Neural cell (in vitro differentiated cells): ENCODE data around the gene ADARB2.

ENCODE experiments used
- EP300 ChIP-seq: fragments of 450-650 bp; conservative IDR thresholded peaks from 2 replicates; pipeline ENCODE4 v1.6.1; 2014; ENCODE audit warnings: antibody characterized with exemption, mild to moderate bottlenecking, moderate library complexity; ENCODE audit not compliant: poor library complexity, severe bottlenecking
- EZH2 ChIP-seq: fragments of 200-600, 300-800 bp; shearing (Covaris generic), sonication (generic); IDR thresholded peaks from 2 replicates; pipeline ENCODE4 v1.6.1; 2014; ENCODE audit warnings: antibody characterized with exemption, low read length, borderline replicate concordance, mild to moderate bottlenecking; ENCODE audit not compliant: insufficient read depth, poor library complexity, severe bottlenecking
- MXI1 ChIP-seq: fragments of 450-650 bp; conservative IDR thresholded peaks from 2 replicates; pipeline ENCODE4 v1.6.1; 2014; ENCODE audit warnings: antibody characterized with exemption, mild to moderate bottlenecking; ENCODE audit not compliant: poor library complexity, severe bottlenecking
- POLR2AphosphoS5 ChIP-seq: IDR thresholded peaks from 2 replicates; pipeline ENCODE4 v1.6.1; 2012
- RAD21 ChIP-seq: fragments of 450-650 bp; conservative IDR thresholded peaks from 2 replicates; pipeline ENCODE4 v1.6.1; 2014; ENCODE audit warnings: antibody characterized with exemption, mild to moderate bottlenecking, moderate library complexity
- SMC3 ChIP-seq: fragments of 450-650 bp; conservative IDR thresholded peaks from 2 replicates; pipeline ENCODE4 v1.6.1; 2014; ENCODE audit warnings: antibody characterized with exemption, mild to moderate bottlenecking, moderate library complexity; ENCODE audit not compliant: poor library complexity
- TAF1 ChIP-seq: IDR thresholded peaks from 2 replicates; pipeline ENCODE4 v1.6.1; 2012; ENCODE audit warnings: low read depth
- TF ChIP-seq, protein P1 (sequence below): fragments of 450-650 bp; IDR thresholded peaks from 2 replicates; pipeline ENCODE4 v1.5.1; 2014; ENCODE audit warnings: antibody characterized with exemption, mild to moderate bottlenecking, moderate library complexity; ENCODE audit not compliant: poor library complexity, severe bottlenecking
- TF ChIP-seq, protein P2 (sequence below): IDR thresholded peaks from 2 replicates; pipeline ENCODE4 v1.6.1; 2012; ENCODE audit warnings: borderline replicate concordance

GRCh38 chr10:1641402-1641801, 95.9 kb downstream of the ADARB2 start:
- TF ChIP-seq, protein P1, sequence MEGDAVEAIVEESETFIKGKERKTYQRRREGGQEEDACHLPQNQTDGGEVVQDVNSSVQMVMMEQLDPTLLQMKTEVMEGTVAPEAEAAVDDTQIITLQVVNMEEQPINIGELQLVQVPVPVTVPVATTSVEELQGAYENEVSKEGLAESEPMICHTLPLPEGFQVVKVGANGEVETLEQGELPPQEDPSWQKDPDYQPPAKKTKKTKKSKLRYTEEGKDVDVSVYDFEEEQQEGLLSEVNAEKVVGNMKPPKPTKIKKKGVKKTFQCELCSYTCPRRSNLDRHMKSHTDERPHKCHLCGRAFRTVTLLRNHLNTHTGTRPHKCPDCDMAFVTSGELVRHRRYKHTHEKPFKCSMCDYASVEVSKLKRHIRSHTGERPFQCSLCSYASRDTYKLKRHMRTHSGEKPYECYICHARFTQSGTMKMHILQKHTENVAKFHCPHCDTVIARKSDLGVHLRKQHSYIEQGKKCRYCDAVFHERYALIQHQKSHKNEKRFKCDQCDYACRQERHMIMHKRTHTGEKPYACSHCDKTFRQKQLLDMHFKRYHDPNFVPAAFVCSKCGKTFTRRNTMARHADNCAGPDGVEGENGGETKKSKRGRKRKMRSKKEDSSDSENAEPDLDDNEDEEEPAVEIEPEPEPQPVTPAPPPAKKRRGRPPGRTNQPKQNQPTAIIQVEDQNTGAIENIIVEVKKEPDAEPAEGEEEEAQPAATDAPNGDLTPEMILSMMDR = no peak
- TF ChIP-seq, protein P2, sequence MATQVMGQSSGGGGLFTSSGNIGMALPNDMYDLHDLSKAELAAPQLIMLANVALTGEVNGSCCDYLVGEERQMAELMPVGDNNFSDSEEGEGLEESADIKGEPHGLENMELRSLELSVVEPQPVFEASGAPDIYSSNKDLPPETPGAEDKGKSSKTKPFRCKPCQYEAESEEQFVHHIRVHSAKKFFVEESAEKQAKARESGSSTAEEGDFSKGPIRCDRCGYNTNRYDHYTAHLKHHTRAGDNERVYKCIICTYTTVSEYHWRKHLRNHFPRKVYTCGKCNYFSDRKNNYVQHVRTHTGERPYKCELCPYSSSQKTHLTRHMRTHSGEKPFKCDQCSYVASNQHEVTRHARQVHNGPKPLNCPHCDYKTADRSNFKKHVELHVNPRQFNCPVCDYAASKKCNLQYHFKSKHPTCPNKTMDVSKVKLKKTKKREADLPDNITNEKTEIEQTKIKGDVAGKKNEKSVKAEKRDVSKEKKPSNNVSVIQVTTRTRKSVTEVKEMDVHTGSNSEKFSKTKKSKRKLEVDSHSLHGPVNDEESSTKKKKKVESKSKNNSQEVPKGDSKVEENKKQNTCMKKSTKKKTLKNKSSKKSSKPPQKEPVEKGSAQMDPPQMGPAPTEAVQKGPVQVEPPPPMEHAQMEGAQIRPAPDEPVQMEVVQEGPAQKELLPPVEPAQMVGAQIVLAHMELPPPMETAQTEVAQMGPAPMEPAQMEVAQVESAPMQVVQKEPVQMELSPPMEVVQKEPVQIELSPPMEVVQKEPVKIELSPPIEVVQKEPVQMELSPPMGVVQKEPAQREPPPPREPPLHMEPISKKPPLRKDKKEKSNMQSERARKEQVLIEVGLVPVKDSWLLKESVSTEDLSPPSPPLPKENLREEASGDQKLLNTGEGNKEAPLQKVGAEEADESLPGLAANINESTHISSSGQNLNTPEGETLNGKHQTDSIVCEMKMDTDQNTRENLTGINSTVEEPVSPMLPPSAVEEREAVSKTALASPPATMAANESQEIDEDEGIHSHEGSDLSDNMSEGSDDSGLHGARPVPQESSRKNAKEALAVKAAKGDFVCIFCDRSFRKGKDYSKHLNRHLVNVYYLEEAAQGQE = no peak
- TF ChIP-seq MXI1 (no peak), EP300 (no peak), EZH2 (no peak), TAF1 (no peak), RAD21 (no peak), POLR2AphosphoS5 (no peak), SMC3 (no peak)
